ENCODE measurements around the gene ABHD5. TPM values are rescaled to one million over a fixed set of nuclear protein-coding genes. Genes with fewer than 3 reads are reported as not detected.

ABHD5 gene
- total and polyA plus RNA-seq, 2 experiments from 2014 or later, result 32.3 to 45.5 TPM

- in situ Hi-C loops (cut with MboI), result no loop called here
- Histone ChIP-seq H3F3A (ENCODE audit: insufficient read depth) (peaks cover 41% of the 10 kb centered on the region), H3K36me3 (ENCODE audit: low read depth) (no peaks in the 10 kb centered on the region), H4K20me1 (ENCODE audit: insufficient read depth) (no peaks in the 10 kb centered on the region), H3K27ac (peak overlapping the region; percentile 73), H3K9me2 (ENCODE audit: insufficient read depth) (no peaks in the 10 kb centered on the region), H3K9ac (peak overlapping the region; percentile 45), H2AFZ (peak overlapping the region; percentile 58), H3K4me3 (no peak overlapping the region), H3K4me1 (ENCODE audit: insufficient read depth) (peaks cover 51% of the 10 kb centered on the region), H3K27me3 (replicated peaks; ENCODE audit: insufficient read depth) (no peaks in the 10 kb centered on the region), H3K79me2 (ENCODE audit: insufficient read depth) (no peaks in the 10 kb centered on the region), H3K4me2 (ENCODE audit: unreplicated experiment) (peak overlapping the region; percentile 31), H3K9me3 (ENCODE audit: low read depth) (no peaks in the 10 kb centered on the region)
- TF ChIP-seq EZH2 (IDR thresholded peaks at IDR 0.05; ENCODE audit: insufficient read depth, poor library complexity, severe bottlenecking) (no peak), EZH2phosphoT487 (IDR thresholded peaks at IDR 0.05; ENCODE audit: insufficient read depth, low read depth) (no peak)
- WGBS, 2 experiments (ENCODE audit: low coverage in 1 of 2, low lambda C conversion rate in 2 of 2, missing lambda C conversion rate in 2 of 2), result 77 to 79% methylated on average over 2 of the region's 2 CpGs
- DNase-seq, result no peak
These were observed 69.2 kb downstream of the ABHD5 start for GRCh38 chr3:43759938-43760337.

GRCh38 chr3:43760938-43761337, 70.2 kb downstream of the ABHD5 start:
- Histone ChIP-seq H3K36me3 (ENCODE audit: low read depth) (no peaks in the 10 kb centered on the region), H3F3A (ENCODE audit: insufficient read depth) (peaks cover 43% of the 10 kb centered on the region), H3K4me1 (ENCODE audit: insufficient read depth) (peaks cover 57% of the 10 kb centered on the region), H3K79me2 (ENCODE audit: insufficient read depth) (no peaks in the 10 kb centered on the region), H2AFZ (no peak overlapping the region), H3K4me2 (ENCODE audit: unreplicated experiment) (no peak overlapping the region), H3K9ac (no peak overlapping the region), H3K27me3 (replicated peaks; ENCODE audit: insufficient read depth) (no peaks in the 10 kb centered on the region), H3K9me3 (ENCODE audit: low read depth) (no peaks in the 10 kb centered on the region), H3K27ac (no peak overlapping the region), H3K4me3 (no peak overlapping the region), H4K20me1 (ENCODE audit: insufficient read depth) (no peaks in the 10 kb centered on the region), H3K9me2 (ENCODE audit: insufficient read depth) (no peaks in the 10 kb centered on the region)
- 99% methylated on average over 4 of the region's 4 CpGs for WGBS, 2 experiments (ENCODE audit: low coverage in 1 of 2, low lambda C conversion rate in 2 of 2, missing lambda C conversion rate in 2 of 2)
- TF ChIP-seq EZH2 (IDR thresholded peaks at IDR 0.05; ENCODE audit: insufficient read depth, poor library complexity, severe bottlenecking) (no peak), EZH2phosphoT487 (IDR thresholded peaks at IDR 0.05; ENCODE audit: insufficient read depth, low read depth) (no peak)
- no peak for DNase-seq
- in situ Hi-C loops (cut with MboI), result no loop called here

DNA sequence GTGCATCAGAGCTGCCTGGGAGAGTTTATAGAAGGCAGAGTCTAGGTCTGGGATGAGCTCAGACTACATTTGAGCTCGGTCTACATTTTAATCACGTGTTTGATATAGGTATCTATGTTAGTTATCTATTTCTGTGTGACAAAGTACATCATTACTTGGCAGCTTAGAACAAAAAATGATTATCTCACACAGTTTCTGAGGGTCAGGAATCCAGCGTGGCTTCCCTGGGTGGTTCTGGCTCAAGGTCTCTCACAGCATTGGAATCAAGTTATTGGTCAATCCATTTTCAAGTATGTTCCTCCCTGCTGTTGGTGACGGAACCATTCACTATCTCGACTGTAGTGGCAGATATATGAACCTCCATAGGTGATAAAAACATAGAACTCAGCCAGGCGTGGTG, 71.7 kb downstream of the ABHD5 start:
- H3K4me3 ChIP-seq, result no peak overlapping the region
- no peaks in the 10 kb centered on the region for H3K79me2 ChIP-seq (ENCODE audit: insufficient read depth)
- peaks cover 71% of the 10 kb centered on the region for H3K4me1 ChIP-seq (ENCODE audit: insufficient read depth)
- no peaks in the 10 kb centered on the region for H4K20me1 ChIP-seq (ENCODE audit: insufficient read depth)
- no peak overlapping the region for H3K9ac ChIP-seq
- 98 to 99% methylated on average over 6 of the region's 6 CpGs for WGBS, 2 experiments (ENCODE audit: low coverage in 1 of 2, low lambda C conversion rate in 2 of 2, missing lambda C conversion rate in 2 of 2)
- no peak overlapping the region for H3K27ac ChIP-seq
- peaks cover 58% of the 10 kb centered on the region for H3F3A ChIP-seq (ENCODE audit: insufficient read depth)
- no peak for DNase-seq
- H2AFZ ChIP-seq, result no peak overlapping the region
- H3K9me2 ChIP-seq (ENCODE audit: insufficient read depth), result no peaks in the 10 kb centered on the region
- H3K36me3 ChIP-seq (ENCODE audit: low read depth), result no peaks in the 10 kb centered on the region
- no peaks in the 10 kb centered on the region for H3K27me3 ChIP-seq (replicated peaks; ENCODE audit: insufficient read depth)
- in situ Hi-C loops (cut with MboI), result no loop called here
- no peak for TF ChIP-seq EZH2 (IDR thresholded peaks at IDR 0.05; ENCODE audit: insufficient read depth, poor library complexity, severe bottlenecking)
- no peak for TF ChIP-seq EZH2phosphoT487 (IDR thresholded peaks at IDR 0.05; ENCODE audit: insufficient read depth, low read depth)
- no peaks in the 10 kb centered on the region for H3K9me3 ChIP-seq (ENCODE audit: low read depth)
- H3K4me2 ChIP-seq (ENCODE audit: unreplicated experiment), result no peak overlapping the region

GRCh38 chr3:43764056-43764455, 73.3 kb downstream of the ABHD5 start:
- H3K9ac ChIP-seq, result no peak overlapping the region
- H3K4me1 ChIP-seq (ENCODE audit: insufficient read depth), result peaks cover 75% of the 10 kb centered on the region
- in situ Hi-C loops (cut with MboI), result no loop called here
- 94 to 98% methylated on average over 2 of the region's 2 CpGs for WGBS, 2 experiments (ENCODE audit: low coverage in 1 of 2, low lambda C conversion rate in 2 of 2, missing lambda C conversion rate in 2 of 2)
- no peak overlapping the region for H3K4me2 ChIP-seq (ENCODE audit: unreplicated experiment)
- H3K9me3 ChIP-seq (ENCODE audit: low read depth), result no peaks in the 10 kb centered on the region
- H3K9me2 ChIP-seq (ENCODE audit: insufficient read depth), result no peaks in the 10 kb centered on the region
- no peaks in the 10 kb centered on the region for H4K20me1 ChIP-seq (ENCODE audit: insufficient read depth)
- H3F3A ChIP-seq (ENCODE audit: insufficient read depth), result peaks cover 66% of the 10 kb centered on the region
- no peaks in the 10 kb centered on the region for H3K79me2 ChIP-seq (ENCODE audit: insufficient read depth)
- TF ChIP-seq EZH2 (IDR thresholded peaks at IDR 0.05; ENCODE audit: insufficient read depth, poor library complexity, severe bottlenecking) (no peak), EZH2phosphoT487 (IDR thresholded peaks at IDR 0.05; ENCODE audit: insufficient read depth, low read depth) (no peak)
- DNase-seq, result no peak
- H3K27me3 ChIP-seq (replicated peaks; ENCODE audit: insufficient read depth), result no peaks in the 10 kb centered on the region
- no peak overlapping the region for H3K4me3 ChIP-seq
- no peak overlapping the region for H2AFZ ChIP-seq
- no peak overlapping the region for H3K27ac ChIP-seq
- H3K36me3 ChIP-seq (ENCODE audit: low read depth), result no peaks in the 10 kb centered on the region

DNA sequence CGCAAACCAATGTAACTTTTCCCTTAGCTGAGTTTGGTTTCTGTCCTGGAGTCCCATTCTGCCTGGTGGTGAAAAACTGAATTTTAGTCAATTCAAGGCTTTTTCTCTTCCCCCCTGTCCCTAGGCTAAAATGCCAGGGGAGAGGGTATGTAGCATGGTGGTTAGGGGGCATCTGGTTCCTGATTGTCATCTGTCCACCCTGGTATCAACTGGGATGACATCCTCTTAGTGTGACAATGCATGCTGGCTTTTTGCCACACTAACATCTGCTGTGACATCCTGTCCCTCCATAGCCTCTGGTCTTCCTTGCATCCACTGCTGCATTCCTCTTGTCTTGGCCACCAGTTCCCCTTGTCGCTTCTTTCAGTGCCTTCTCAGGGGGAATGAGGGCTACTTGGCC, 73.7 kb downstream of the ABHD5 start:
- H3K4me1 ChIP-seq (ENCODE audit: insufficient read depth), result peaks cover 73% of the 10 kb centered on the region
- H3K27me3 ChIP-seq (replicated peaks; ENCODE audit: insufficient read depth), result no peaks in the 10 kb centered on the region
- H3K4me2 ChIP-seq (ENCODE audit: unreplicated experiment), result no peak overlapping the region
- no peaks in the 10 kb centered on the region for H4K20me1 ChIP-seq (ENCODE audit: insufficient read depth)
- H3K9me2 ChIP-seq (ENCODE audit: insufficient read depth), result no peaks in the 10 kb centered on the region
- H2AFZ ChIP-seq, result no peak overlapping the region
- 95 to 100% methylated on average over 2 of the region's 2 CpGs for WGBS, 2 experiments (ENCODE audit: low coverage in 1 of 2, low lambda C conversion rate in 2 of 2, missing lambda C conversion rate in 2 of 2)
- H3K4me3 ChIP-seq, result no peak overlapping the region
- H3F3A ChIP-seq (ENCODE audit: insufficient read depth), result peaks cover 65% of the 10 kb centered on the region
- DNase-seq, result no peak
- H3K9me3 ChIP-seq (ENCODE audit: low read depth), result no peaks in the 10 kb centered on the region
- TF ChIP-seq EZH2 (IDR thresholded peaks at IDR 0.05; ENCODE audit: insufficient read depth, poor library complexity, severe bottlenecking) (no peak), EZH2phosphoT487 (IDR thresholded peaks at IDR 0.05; ENCODE audit: insufficient read depth, low read depth) (no peak)
- H3K36me3 ChIP-seq (ENCODE audit: low read depth), result no peaks in the 10 kb centered on the region
- no peak overlapping the region for H3K9ac ChIP-seq
- H3K79me2 ChIP-seq (ENCODE audit: insufficient read depth), result no peaks in the 10 kb centered on the region
- in situ Hi-C loops (cut with MboI), result no loop called here
- H3K27ac ChIP-seq, result no peak overlapping the region

Measured in GM23248 (cell line).